ENCODE measurements around the gene GIMAP8.
"Not testable (repeated sequence)": the region's sequence is repeated elsewhere in the genome, so short reads cannot be mapped to it uniquely, and the experiment has no call there.

Gene GIMAP8

DNA sequence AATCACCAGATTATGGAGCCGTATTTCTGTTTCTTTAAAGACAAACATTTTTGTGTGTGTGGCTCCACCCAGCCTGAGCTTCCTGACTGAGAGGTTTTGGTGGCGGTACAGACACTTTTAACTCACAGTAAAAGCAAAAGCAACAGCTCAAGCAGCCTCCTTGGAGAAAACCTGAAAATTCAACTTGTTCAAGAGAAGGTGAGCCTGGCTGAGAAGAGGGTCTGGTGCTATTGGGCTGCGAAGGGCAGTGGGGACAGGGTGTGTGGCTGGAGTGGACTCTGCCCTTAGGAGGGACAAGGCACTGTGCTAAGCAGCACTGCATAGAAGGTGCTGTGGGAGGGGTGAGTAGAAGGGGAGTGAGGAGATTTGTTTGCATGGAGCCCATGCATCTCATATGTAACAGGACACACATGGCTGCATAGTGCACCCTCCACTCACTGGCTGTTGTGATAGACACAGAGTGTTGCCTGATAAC is 64.4 kb downstream of the GIMAP8 start, which contains the start of gene GIMAP7:
GIMAP7 (plus strand) TSS at position 125 of the 475 bp plus-strand sequence. CDS start 5,103 bp downstream, outside the sequence.
- peak in 2 of 3 experiments; percentile 33 to 38 for DNase-seq (ENCODE audit: low read depth in 3 of 3)

GRCh38 chr7:150515248-150516147 is 65.1 kb downstream of the GIMAP8 start:
- DNase-seq (ENCODE audit: low read depth in 3 of 3) = no peak

DNA sequence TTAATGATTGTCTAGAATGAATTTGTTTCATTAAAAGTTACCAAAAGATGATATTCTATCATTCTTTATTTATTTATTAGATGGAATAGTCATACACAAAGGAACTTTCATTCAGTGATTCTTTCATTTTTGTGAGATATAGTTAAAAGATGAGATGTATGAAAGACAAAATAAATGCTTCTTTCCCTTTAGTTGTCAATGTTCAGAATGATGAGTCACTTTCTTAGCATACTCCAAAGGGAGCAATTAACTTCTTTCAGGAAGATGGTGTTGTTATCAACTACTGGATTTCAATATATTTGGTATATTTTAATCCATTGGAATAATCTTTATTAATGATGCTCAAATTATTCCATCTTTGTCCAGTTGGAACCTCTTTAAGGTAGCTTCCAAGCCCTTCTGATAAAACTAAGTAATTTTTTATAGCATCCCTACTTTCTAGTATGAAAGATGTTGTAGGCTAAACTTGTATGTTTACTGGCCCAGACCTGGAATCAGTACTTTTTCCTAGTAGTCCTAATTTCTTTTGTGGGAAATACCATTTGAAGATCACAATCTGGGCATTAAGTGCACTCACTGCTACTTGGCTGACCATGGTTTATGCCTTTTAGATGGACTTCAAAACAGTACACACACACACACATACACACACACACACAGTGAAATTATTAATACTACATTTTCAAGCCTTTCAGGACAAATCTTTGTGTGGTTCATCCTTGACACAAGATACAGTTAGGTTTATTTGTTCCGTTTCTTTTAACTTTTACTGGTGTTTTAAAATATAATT is 66.7 kb downstream of the GIMAP8 start:
- no peak for DNase-seq (ENCODE audit: low read depth in 3 of 3)

DNA sequence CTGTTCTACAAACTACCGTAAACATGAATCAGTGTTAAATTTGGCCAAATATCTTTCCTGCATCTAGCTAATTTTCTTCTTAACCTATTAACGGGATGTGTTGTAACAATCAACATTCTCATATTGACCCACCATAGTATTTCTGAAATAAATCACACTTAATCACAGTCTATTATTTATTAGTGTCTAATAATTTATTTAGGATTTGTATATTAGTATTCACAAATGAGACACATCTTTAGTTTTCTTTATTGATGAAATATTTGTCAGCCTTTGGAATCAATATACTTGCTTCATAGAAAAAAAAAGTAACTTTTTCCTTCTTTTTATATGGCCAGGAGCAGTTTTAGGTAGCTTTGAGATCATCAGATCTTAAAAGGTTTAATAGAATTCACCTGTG is 68.9 kb downstream of the GIMAP8 start:
- no peak for DNase-seq (ENCODE audit: low read depth in 3 of 3)

GRCh38 chr7:150520145-150520544 is 69.7 kb downstream of the GIMAP8 start:
- DNase-seq (ENCODE audit: low read depth in 3 of 3) = no peak

- not testable (repeated sequence) for DNase-seq (ENCODE audit: low read depth in 3 of 3)
Observed at GRCh38 chr7:150522931-150523330, 72.5 kb downstream of the GIMAP8 start.

DNA sequence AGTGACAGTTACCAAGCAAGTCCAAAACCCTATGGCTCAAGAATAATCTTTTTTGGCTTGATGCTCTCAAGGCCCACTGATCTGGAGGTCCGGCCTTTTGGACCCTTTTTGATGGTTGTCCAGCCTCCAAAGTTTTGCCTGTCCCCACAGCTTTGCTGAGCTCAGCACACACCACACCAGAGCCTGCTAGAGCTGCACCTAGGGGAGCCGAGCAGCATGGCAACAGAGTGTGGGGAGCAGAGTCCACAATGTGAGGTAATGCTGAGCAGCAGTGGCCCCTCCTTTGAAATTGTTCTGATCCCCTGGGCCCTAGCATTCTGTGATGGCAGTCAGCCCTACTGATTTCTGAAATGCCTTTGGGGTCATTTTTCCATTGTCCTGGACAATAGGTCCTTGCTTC is 73.6 kb downstream of the GIMAP8 start:
- DNase-seq (ENCODE audit: low read depth in 3 of 3) = no peak

Measured in stimulated activated CD4-positive, alpha-beta T cell treated with anti-CD3 and anti-CD28 coated beads, TNF-alpha, amount 100 ng/mL, for 24 hours (primary cell).